Lung (tissue), 12 donors: ENCODE measurements around the gene ALK. TPM values are rescaled to one million over a fixed set of nuclear protein-coding genes. Genes with fewer than 3 reads are reported as not detected.

Experiments used
- ATAC-seq: fragments of 200-7000 bp; cut with Tn5 transposase; one replicate; pipeline ENCODE4 v1.9.1; 2020; ENCODE audit warnings: moderate number of reproducible peaks; ENCODE audit not compliant: insufficient read depth, low FRiP score
- DNase-seq, 3 donors: peaks; one replicate each; pipeline ENCODE4 v3.0.0-alpha.2; 2013 to 2017
- H3K27ac ChIP-seq, 2 donors: one replicate each; pipeline ENCODE4 v1.5.1; 2013; ENCODE audit warnings: mild to moderate bottlenecking in 2 of 2, moderate library complexity in 2 of 2, control low read depth in 1 of 2, inconsistent platforms in 1 of 2, low read depth in 1 of 2, low read length in 1 of 2
- H3K27me3 ChIP-seq, 3 donors: one replicate each; pipeline ENCODE4 v1.5.1; 2013; ENCODE audit warnings: low read length in 2 of 3; ENCODE audit not compliant: control insufficient read depth in 3 of 3, insufficient read depth in 3 of 3
- H3K36me3 ChIP-seq, 4 donors: one replicate each; pipeline ENCODE4 v1.5.1; 2013; ENCODE audit warnings: low read length in 4 of 4, mild to moderate bottlenecking in 1 of 4, moderate library complexity in 1 of 4; ENCODE audit not compliant: control insufficient read depth in 4 of 4, insufficient read depth in 4 of 4
- H3K4me1 ChIP-seq, 5 donors: one replicate each; pipeline ENCODE4 v1.5.1; 2013; ENCODE audit warnings: low read length in 5 of 5, mild to moderate bottlenecking in 2 of 5, moderate library complexity in 1 of 5; ENCODE audit not compliant: control insufficient read depth in 5 of 5, insufficient read depth in 5 of 5
- H3K4me3 ChIP-seq: one replicate; pipeline ENCODE4 v1.5.1; 2013; ENCODE audit warnings: mild to moderate bottlenecking, control low read depth, moderate library complexity
- H3K9ac ChIP-seq, 2 donors: one replicate each; pipeline ENCODE4 v1.5.1; 2013; ENCODE audit warnings: low read length in 2 of 2, control low read depth in 1 of 2; ENCODE audit not compliant: insufficient read depth in 1 of 2
- H3K9me3 ChIP-seq, 4 donors: one replicate each; pipeline ENCODE4 v1.5.1; 2013; ENCODE audit warnings: low read length in 3 of 4, mild to moderate bottlenecking in 1 of 4, moderate library complexity in 1 of 4; ENCODE audit not compliant: control insufficient read depth in 4 of 4, insufficient read depth in 3 of 4
- CTCF ChIP-seq: IDR thresholded peaks from 2 replicates; pipeline ENCODE4 v1.5.1; 2012; ENCODE audit warnings: mild to moderate bottlenecking; ENCODE audit errors: control extremely low read depth, extremely low read depth
- WGBS, 2 donors: extraction: QIAGEN DNeasy Blood & Tissue Kit; methylation state at CpG; one replicate each; pipeline ENCODE4 v1.1.7; 2013; 5-methylcytosine and 5-hydroxymethylcytosine counted together
- polyA plus RNA-seq, 2 donors: library from polyadenylated mRNA; stranded (reverse); fragments of 200-250 nt; gene quantifications; one replicate each; pipeline ENCODE4 v1.2.1, GENCODE V29; 2013
- total RNA-seq, 2 donors: library from RNA; depleted of rRNA in 1 of 2; stranded (reverse); fragments of >200 nt in 1 of 2; gene quantifications; one replicate each; pipeline ENCODE4 v1.2.1, GENCODE V29; 2014 to 2021
- donor health status: control.
- donor health status: control.
- donor health status: Bipolar disorder and iron deficiency.
- donor health status: healthy.
- donor health status: DM: yes; HTN: yes; CAD: no.

ALK gene
- total and polyA plus RNA-seq, 4 donors: 0.09 to 0.25 (median 0.10) TPM; not detected in 1

GRCh38 chr2:29196792-29197788 lies 724.3 kb downstream of the ALK start:
- no peak overlapping the region for H3K27ac ChIP-seq
- peak; percentile 61 for TF ChIP-seq CTCF
- H3K9me3 ChIP-seq: no peaks in the 10 kb centered on the region
- H3K36me3 ChIP-seq: no peaks in the 10 kb centered on the region
- no peaks in the 10 kb centered on the region for H3K27me3 ChIP-seq
- ATAC-seq: peak; percentile 76
- no peak overlapping the region for H3K4me3 ChIP-seq
- 35% methylated on average over 14 of the region's 14 CpGs for WGBS, 2 donors
- H3K9ac ChIP-seq: no peak overlapping the region
- peak; percentile 57 to 66 (median 64) for DNase-seq
- peaks cover 0 to 1% (median 0%) of the 10 kb centered on the region in 5 donors for H3K4me1 ChIP-seq

DNA sequence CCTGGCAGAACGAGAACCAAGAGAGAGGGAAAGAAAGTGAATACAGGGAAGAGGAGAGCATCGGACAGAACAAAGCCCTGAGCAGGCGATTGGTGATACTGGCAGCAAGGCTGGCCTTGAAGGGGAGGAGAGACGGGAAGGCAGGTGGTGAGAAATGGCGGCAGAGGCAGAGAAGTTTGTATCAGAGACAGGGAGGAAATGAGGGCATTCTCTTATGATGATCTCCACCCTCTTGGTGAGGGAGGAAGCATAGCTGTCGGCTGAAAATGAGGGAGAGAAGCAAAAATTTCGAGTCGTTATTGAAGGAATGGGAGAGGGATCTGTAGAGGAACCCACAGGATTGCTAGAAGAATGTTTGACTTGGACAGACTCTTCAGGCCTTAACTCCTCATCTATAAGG lies 725.6 kb downstream of the ALK start:
- Histone ChIP-seq H3K9me3 (no peaks in the 10 kb centered on the region), H3K27me3 (no peaks in the 10 kb centered on the region), H3K36me3 (no peaks in the 10 kb centered on the region), H3K27ac (no peak overlapping the region), H3K4me3 (no peak overlapping the region), H3K4me1 (peaks cover 0 to 1% (median 0%) of the 10 kb centered on the region in 5 donors), H3K9ac (no peak overlapping the region)
- no peak for ATAC-seq
- no peak for DNase-seq
- no peak for TF ChIP-seq CTCF
- 81 to 86% methylated on average over 8 of the region's 8 CpGs for WGBS, 2 donors

- Histone ChIP-seq H3K27me3 (no peaks in the 10 kb centered on the region), H3K27ac (no peak overlapping the region), H3K9ac (no peak overlapping the region), H3K9me3 (no peaks in the 10 kb centered on the region), H3K36me3 (peaks cover 0 to 3% (median 0%) of the 10 kb centered on the region in 4 donors), H3K4me3 (no peak overlapping the region), H3K4me1 (peaks cover 0 to 1% (median 0%) of the 10 kb centered on the region in 5 donors)
- WGBS, 2 donors: 67 to 81% methylated on average over 7 of the region's 7 CpGs
- TF ChIP-seq CTCF: no peak
- DNase-seq: no peak
- no peak for ATAC-seq
Observed at GRCh38 chr2:29193681-29194080, 727.7 kb downstream of the ALK start.
